Measurements from ENCODE around the gene MYL2. TPM values are rescaled to one million over a fixed set of nuclear protein-coding genes. Genes with fewer than 3 reads are reported as not detected.

MYL2 gene, protein sequence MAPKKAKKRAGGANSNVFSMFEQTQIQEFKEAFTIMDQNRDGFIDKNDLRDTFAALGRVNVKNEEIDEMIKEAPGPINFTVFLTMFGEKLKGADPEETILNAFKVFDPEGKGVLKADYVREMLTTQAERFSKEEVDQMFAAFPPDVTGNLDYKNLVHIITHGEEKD
- not detected in 2 replicates for total RNA-seq

DNA sequence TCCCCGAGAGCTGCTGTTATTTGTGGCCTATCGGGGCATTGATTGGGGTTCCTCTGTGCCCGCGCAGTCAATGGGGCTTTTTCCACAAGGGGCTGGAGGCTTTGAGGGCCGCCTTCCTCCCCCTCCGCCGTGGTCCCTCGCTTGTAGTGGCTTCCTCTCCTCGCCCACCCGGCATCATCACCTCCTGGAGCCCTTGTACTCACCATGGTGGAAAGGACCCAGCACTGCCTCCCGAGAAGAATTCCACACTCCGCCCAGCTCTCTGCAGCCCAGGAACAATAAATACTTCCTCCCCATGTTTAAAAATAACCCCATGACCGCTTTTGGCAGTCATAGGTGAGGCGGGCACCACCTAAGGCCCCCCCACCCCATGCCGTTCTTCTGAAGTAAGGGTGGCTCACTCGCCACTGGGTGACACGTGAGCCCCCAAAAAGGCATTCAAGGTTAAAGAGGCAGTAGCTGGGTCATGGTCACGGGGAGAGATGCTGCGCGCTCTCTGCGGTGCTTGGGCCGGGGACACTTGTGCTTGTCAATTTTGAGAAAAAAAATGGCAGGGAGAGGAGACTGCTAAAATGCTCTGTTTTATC is at the start of gene MYL2:
Gene MYL2, minus strand, starts transcription at position 256 of the 587 bp plus-strand sequence. Its CDS starts 50 bp downstream, at position 206.

Other genes with a start within 250 kb of the MYL2 start
- gene HVCN1, start 231.5 kb downstream of the MYL2 start, total RNA-seq, result 3.3 and 6.0 TPM in 2 replicates
- 94.5 and 124 TPM in 2 replicates for gene PPP1CC, start 177.7 kb downstream of the MYL2 start, total RNA-seq
- gene CCDC63, start 73.6 kb downstream of the MYL2 start, total RNA-seq, result not detected in 2 replicates
- gene CUX2, start 113.6 kb upstream of the MYL2 start, total RNA-seq, result not detected in 2 replicates